ENCODE results near the gene ABTB1. TPM values are rescaled to one million over a fixed set of nuclear protein-coding genes. Genes with fewer than 3 reads are reported as not detected.

ABTB1 gene
- total and polyA plus RNA-seq, 2 experiments from 2014 or later: 3.7 to 5.7 TPM

DNA sequence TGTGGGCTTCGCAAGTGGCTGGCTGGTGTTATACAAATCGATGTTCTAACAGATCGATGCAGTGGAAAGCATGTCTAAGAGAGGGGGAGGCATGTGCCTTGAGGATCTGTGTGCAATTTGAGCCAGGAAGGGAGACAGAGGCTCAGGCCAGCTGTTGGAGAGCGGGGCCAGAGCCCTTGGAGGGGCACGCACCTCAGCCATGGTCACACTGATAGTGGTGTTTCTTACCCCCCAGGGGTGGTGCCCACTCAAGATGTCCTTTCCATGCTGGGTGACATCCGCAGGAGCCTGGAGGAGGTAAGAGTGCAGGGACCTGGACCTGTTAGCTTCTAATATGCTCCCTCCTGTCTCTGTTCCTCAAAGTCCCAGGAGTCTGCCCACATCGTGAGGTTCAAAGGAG lies 3.8 kb upstream of the ABTB1 start (continued):
- no peak for TF ChIP-seq JUNB (IDR thresholded peaks at IDR 0.05; ENCODE audit: unreplicated experiment)
- no peak for TF ChIP-seq EZH2phosphoT487 (IDR thresholded peaks at IDR 0.05; ENCODE audit: unreplicated experiment)
- no peak for TF ChIP-seq ZNF462 (CRISPR knock-in tag; IDR thresholded peaks at IDR 0.05)
- no peak for TF ChIP-seq CREB1 (CRISPR knock-in tag; IDR thresholded peaks at IDR 0.05; ENCODE audit: low read depth)
- TF ChIP-seq STAT1 (IDR thresholded peaks at IDR 0.05; ENCODE audit: unreplicated experiment): no peak

DNA sequence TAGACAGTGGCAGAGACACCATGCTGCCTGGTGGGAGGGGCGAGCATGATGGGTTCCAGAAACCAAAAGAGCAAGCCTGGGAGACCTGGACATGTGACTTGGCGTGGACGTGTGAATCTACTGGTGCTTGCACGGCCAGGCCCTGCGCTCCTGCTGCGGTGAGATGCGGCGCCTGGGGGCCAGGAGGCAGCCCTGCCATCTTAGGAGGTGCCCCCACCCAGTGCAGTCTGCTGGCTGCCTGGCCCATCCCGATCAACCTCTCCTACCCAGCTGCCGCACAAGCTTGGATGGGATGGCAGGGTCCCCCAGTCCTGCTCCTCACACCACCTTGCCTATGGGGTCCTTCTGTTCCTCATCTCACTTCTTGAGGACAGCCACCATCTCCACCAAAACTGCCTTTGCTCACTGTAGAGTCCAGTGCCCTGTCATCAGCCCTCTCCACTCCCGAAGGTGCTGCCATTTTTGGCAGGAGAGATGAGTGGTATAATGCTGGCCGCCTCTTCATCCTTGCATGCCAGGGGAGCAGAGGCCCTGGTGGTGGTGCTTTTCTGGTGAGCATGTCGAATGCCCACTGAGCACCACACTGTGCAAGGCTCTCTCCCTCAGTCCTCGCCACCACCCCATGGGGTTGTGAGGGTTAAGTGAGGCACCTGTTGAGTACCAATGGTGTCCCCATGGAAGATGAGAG lies 3.1 kb upstream of the ABTB1 start:
- Histone ChIP-seq H3K27ac (ENCODE audit: low read depth) (no peak overlapping the region), H2AFZ (no peak overlapping the region), H3K4me3 (no peak overlapping the region), H3F3A (replicated peaks; ENCODE audit: low read depth) (no peaks in the 10 kb centered on the region), H3K79me2 (replicated peaks; ENCODE audit: insufficient read depth) (no peaks in the 10 kb centered on the region), H3K4me1 (ENCODE audit: insufficient read depth) (peaks cover 5% of the 10 kb centered on the region; the same call in 1 of the 2 replicates), H3K9me2 (ENCODE audit: insufficient read depth) (no peaks in the 10 kb centered on the region), H4K20me1 (replicated peaks; ENCODE audit: insufficient read depth) (no peaks in the 10 kb centered on the region), H3K4me2 (no peak overlapping the region), H3K36me3 (ENCODE audit: insufficient read depth) (0 out of 2 replicates have a peak, but pooled peaks cover 5% of the 10 kb centered on the region), H3K27me3 (ENCODE audit: insufficient read depth) (no peaks in the 10 kb centered on the region)
- H3K9me3 Mint-ChIP-seq: peaks cover 1% of the 10 kb centered on the region; the same call in 2 of the 3 replicates
- peaks cover 12% of the 10 kb centered on the region for H3K4me1 Mint-ChIP-seq
- H3K36me3 Mint-ChIP-seq (ENCODE audit: low read depth): peaks cover 22% of the 10 kb centered on the region
- no peak for DNase-seq (ENCODE audit: low spot score)
- no peak for ATAC-seq
- no peak overlapping the region for H3K4me3 Mint-ChIP-seq
- no peak overlapping the region for H3K27ac Mint-ChIP-seq
- peaks cover 11% of the 10 kb centered on the region for H3K27me3 Mint-ChIP-seq (ENCODE audit: insufficient read depth, low read depth, poor library complexity)
- TF ChIP-seq CREB1 (CRISPR knock-in tag; IDR thresholded peaks at IDR 0.05; ENCODE audit: low read depth) (no peak), JUNB (IDR thresholded peaks at IDR 0.05; ENCODE audit: unreplicated experiment) (no peak), STAT1 (IDR thresholded peaks at IDR 0.05; ENCODE audit: unreplicated experiment) (no peak), CTCF (conservative IDR thresholded peaks at IDR 0.05; ENCODE audit: low read depth in 2 of 2) (no peak), POLR2AphosphoS5 (IDR thresholded peaks at IDR 0.05; ENCODE audit: low read depth) (no peak)
- TF ChIP-seq, protein P1, sequence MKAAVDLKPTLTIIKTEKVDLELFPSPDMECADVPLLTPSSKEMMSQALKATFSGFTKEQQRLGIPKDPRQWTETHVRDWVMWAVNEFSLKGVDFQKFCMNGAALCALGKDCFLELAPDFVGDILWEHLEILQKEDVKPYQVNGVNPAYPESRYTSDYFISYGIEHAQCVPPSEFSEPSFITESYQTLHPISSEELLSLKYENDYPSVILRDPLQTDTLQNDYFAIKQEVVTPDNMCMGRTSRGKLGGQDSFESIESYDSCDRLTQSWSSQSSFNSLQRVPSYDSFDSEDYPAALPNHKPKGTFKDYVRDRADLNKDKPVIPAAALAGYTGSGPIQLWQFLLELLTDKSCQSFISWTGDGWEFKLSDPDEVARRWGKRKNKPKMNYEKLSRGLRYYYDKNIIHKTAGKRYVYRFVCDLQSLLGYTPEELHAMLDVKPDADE (IDR thresholded peaks at IDR 0.05): no peak
